ENCODE results near the gene ETNPPL. TPM values are rescaled to one million over a fixed set of nuclear protein-coding genes. Genes with fewer than 3 reads are reported as not detected.
A peak's percentile ranks its signal among the peaks of the same experiment; 100 is the strongest.

The ETNPPL gene
- total RNA-seq, 2 donors from 2014 or later: not detected

- H3K27me3 Mint-ChIP-seq: peaks cover 13% of the 10 kb centered on the region
- no peak overlapping the region for H3K4me3 Mint-ChIP-seq
- H3K27ac Mint-ChIP-seq: no peak overlapping the region
- no peaks in the 10 kb centered on the region for H3K4me1 Mint-ChIP-seq
- no peak for ATAC-seq (replicated peaks)
- H3K36me3 Mint-ChIP-seq (ENCODE audit: low read depth): no peaks in the 10 kb centered on the region
- no peaks in the 10 kb centered on the region for H3K9me3 Mint-ChIP-seq
Measured at GRCh38 chr4:108777388-108777787, 14.5 kb upstream of the ETNPPL start.

GRCh38 chr4:108775921-108776320 lies 13.1 kb upstream of the ETNPPL start:
- Mint-ChIP-seq H3K36me3 (ENCODE audit: low read depth) (no peaks in the 10 kb centered on the region), H3K4me3 (no peak overlapping the region), H3K27me3 (peaks cover 13% of the 10 kb centered on the region), H3K9me3 (no peaks in the 10 kb centered on the region), H3K4me1 (no peaks in the 10 kb centered on the region), H3K27ac (no peak overlapping the region)
- no peak for ATAC-seq (replicated peaks)

GRCh38 chr4:108774809-108775530 lies 12.1 kb upstream of the ETNPPL start:
- ATAC-seq (replicated peaks): no peak
- Mint-ChIP-seq H3K4me3 (no peak overlapping the region), H3K27me3 (peaks cover 13% of the 10 kb centered on the region), H3K9me3 (no peaks in the 10 kb centered on the region), H3K27ac (no peak overlapping the region), H3K4me1 (no peaks in the 10 kb centered on the region), H3K36me3 (ENCODE audit: low read depth) (no peaks in the 10 kb centered on the region)

- H3K36me3 Mint-ChIP-seq (ENCODE audit: low read depth): no peaks in the 10 kb centered on the region
- no peak for ATAC-seq (replicated peaks)
- H3K27me3 Mint-ChIP-seq: peaks cover 12% of the 10 kb centered on the region
- no peak overlapping the region for H3K4me3 Mint-ChIP-seq
- no peaks in the 10 kb centered on the region for H3K9me3 Mint-ChIP-seq
- H3K27ac Mint-ChIP-seq: no peak overlapping the region
- no peaks in the 10 kb centered on the region for H3K4me1 Mint-ChIP-seq
Measured at GRCh38 chr4:108772402-108772801, 9.5 kb upstream of the ETNPPL start.

GRCh38 chr4:108766058-108766457 lies 3.2 kb upstream of the ETNPPL start:
- no peaks in the 10 kb centered on the region for H3K36me3 Mint-ChIP-seq (ENCODE audit: low read depth)
- H3K9me3 Mint-ChIP-seq: no peaks in the 10 kb centered on the region
- peaks cover 5% of the 10 kb centered on the region for H3K4me1 Mint-ChIP-seq

GRCh38 chr4:108763986-108764385 lies 1.1 kb upstream of the ETNPPL start:
- no peak for ATAC-seq (replicated peaks)
- Mint-ChIP-seq H3K27me3 (peaks cover 26% of the 10 kb centered on the region), H3K4me3 (no peak overlapping the region), H3K27ac (no peak overlapping the region), H3K4me1 (peaks cover 5% of the 10 kb centered on the region), H3K36me3 (ENCODE audit: low read depth) (no peaks in the 10 kb centered on the region), H3K9me3 (no peaks in the 10 kb centered on the region)

More at GRCh38 chr4:108766058-108766457, 3.2 kb upstream of the ETNPPL start:
- H3K4me3 Mint-ChIP-seq: no peak overlapping the region
- H3K27ac Mint-ChIP-seq: no peak overlapping the region
- no peak for ATAC-seq (replicated peaks)
- peaks cover 20% of the 10 kb centered on the region for H3K27me3 Mint-ChIP-seq

GRCh38 chr4:108763226-108763593 lies 357 bp upstream of the ETNPPL start:
- Mint-ChIP-seq H3K9me3 (no peaks in the 10 kb centered on the region), H3K36me3 (ENCODE audit: low read depth) (no peaks in the 10 kb centered on the region), H3K27me3 (peaks cover 26% of the 10 kb centered on the region), H3K4me3 (peak overlapping the region; percentile 84), H3K27ac (no peak overlapping the region), H3K4me1 (peaks cover 5% of the 10 kb centered on the region)
- no peak for ATAC-seq (replicated peaks)

- H3K4me3 Mint-ChIP-seq: no peak overlapping the region
- H3K36me3 Mint-ChIP-seq (ENCODE audit: low read depth): no peaks in the 10 kb centered on the region
- ATAC-seq (replicated peaks): no peak
- H3K27me3 Mint-ChIP-seq: peaks cover 23% of the 10 kb centered on the region
- H3K4me1 Mint-ChIP-seq: peaks cover 5% of the 10 kb centered on the region
- H3K9me3 Mint-ChIP-seq: no peaks in the 10 kb centered on the region
- no peak overlapping the region for H3K27ac Mint-ChIP-seq
Measured at GRCh38 chr4:108758498-108758897, 4.4 kb downstream of the ETNPPL start.

- Mint-ChIP-seq H3K27ac (no peak overlapping the region), H3K4me1 (no peaks in the 10 kb centered on the region), H3K4me3 (no peak overlapping the region), H3K9me3 (no peaks in the 10 kb centered on the region), H3K36me3 (ENCODE audit: low read depth) (no peaks in the 10 kb centered on the region), H3K27me3 (peaks cover 3% of the 10 kb centered on the region)
- ATAC-seq (replicated peaks): no peak
Measured at GRCh38 chr4:108754327-108754726, 8.5 kb downstream of the ETNPPL start.

- no peaks in the 10 kb centered on the region for H3K36me3 Mint-ChIP-seq (ENCODE audit: low read depth)
- no peak overlapping the region for H3K4me3 Mint-ChIP-seq
- H3K4me1 Mint-ChIP-seq: no peaks in the 10 kb centered on the region
- H3K27me3 Mint-ChIP-seq: peaks cover 2% of the 10 kb centered on the region
- ATAC-seq (replicated peaks): peak; percentile 39
- no peaks in the 10 kb centered on the region for H3K9me3 Mint-ChIP-seq
- H3K27ac Mint-ChIP-seq: no peak overlapping the region
Measured at GRCh38 chr4:108751321-108751720, 11.5 kb downstream of the ETNPPL start.

- Mint-ChIP-seq H3K4me3 (no peak overlapping the region), H3K9me3 (no peaks in the 10 kb centered on the region), H3K27ac (no peak overlapping the region), H3K4me1 (no peaks in the 10 kb centered on the region), H3K27me3 (no peaks in the 10 kb centered on the region), H3K36me3 (ENCODE audit: low read depth) (no peaks in the 10 kb centered on the region)
- no peak for ATAC-seq (replicated peaks)
Measured at GRCh38 chr4:108749119-108749518, 13.7 kb downstream of the ETNPPL start.

- H3K27me3 Mint-ChIP-seq: no peaks in the 10 kb centered on the region
- no peaks in the 10 kb centered on the region for H3K9me3 Mint-ChIP-seq
- no peak overlapping the region for H3K4me3 Mint-ChIP-seq
- H3K4me1 Mint-ChIP-seq: no peaks in the 10 kb centered on the region
- H3K27ac Mint-ChIP-seq: no peak overlapping the region
- ATAC-seq (replicated peaks): no peak
- no peaks in the 10 kb centered on the region for H3K36me3 Mint-ChIP-seq (ENCODE audit: low read depth)
Measured at GRCh38 chr4:108746511-108746910, 16.3 kb downstream of the ETNPPL start.

GRCh38 chr4:108744307-108744706 lies 18.5 kb downstream of the ETNPPL start:
- no peaks in the 10 kb centered on the region for H3K27me3 Mint-ChIP-seq
- ATAC-seq (replicated peaks): no peak
- no peaks in the 10 kb centered on the region for H3K9me3 Mint-ChIP-seq
- H3K4me1 Mint-ChIP-seq: no peaks in the 10 kb centered on the region
- no peaks in the 10 kb centered on the region for H3K36me3 Mint-ChIP-seq (ENCODE audit: low read depth)
- H3K27ac Mint-ChIP-seq: no peak overlapping the region
- no peak overlapping the region for H3K4me3 Mint-ChIP-seq

GRCh38 chr4:108742451-108743420 lies 20.1 kb downstream of the ETNPPL start:
- no peak overlapping the region for H3K4me3 Mint-ChIP-seq
- H3K27me3 Mint-ChIP-seq: peaks cover 4% of the 10 kb centered on the region
- H3K27ac Mint-ChIP-seq: no peak overlapping the region
- H3K36me3 Mint-ChIP-seq (ENCODE audit: low read depth): no peaks in the 10 kb centered on the region
- ATAC-seq (replicated peaks): no peak
- no peaks in the 10 kb centered on the region for H3K4me1 Mint-ChIP-seq
- no peaks in the 10 kb centered on the region for H3K9me3 Mint-ChIP-seq

Data from activated T-helper 17 cell treated with anti-CD3 and anti-CD28 coated beads, Interleukin-2, amount 50 U/mL, for 72 hours (primary cell).